Measurements from ENCODE around the gene STOM.
A peak's percentile ranks its signal among the peaks of the same experiment; 100 is the strongest.
"Not testable (repeated sequence)": the region's sequence is repeated elsewhere in the genome, so short reads cannot be mapped to it uniquely, and the experiment has no call there.

The STOM gene

DNA sequence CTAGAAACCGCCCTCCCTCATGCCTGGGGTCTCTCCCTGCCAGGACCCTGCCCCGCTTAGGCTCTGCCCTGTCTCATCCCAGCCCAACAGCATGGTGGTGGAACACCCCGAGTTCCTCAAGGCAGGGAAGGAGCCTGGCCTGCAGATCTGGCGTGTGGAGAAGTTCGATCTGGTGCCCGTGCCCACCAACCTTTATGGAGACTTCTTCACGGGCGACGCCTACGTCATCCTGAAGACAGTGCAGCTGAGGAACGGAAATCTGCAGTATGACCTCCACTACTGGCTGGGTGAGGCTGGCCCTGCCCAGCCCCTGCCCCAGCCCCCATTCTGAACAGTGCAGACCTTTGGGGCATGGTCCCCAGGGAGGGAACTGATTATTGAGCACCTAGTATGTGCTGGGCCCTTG, 68.2 kb downstream of the STOM start:
- H3K4me3 ChIP-seq (ENCODE audit: low read depth, low read length) = no peak overlapping the region

- H3K4me3 ChIP-seq (ENCODE audit: low read depth, low read length) = no peak overlapping the region
Observed at GRCh38 chr9:121300283-121301119, 69.5 kb downstream of the STOM start.

DNA sequence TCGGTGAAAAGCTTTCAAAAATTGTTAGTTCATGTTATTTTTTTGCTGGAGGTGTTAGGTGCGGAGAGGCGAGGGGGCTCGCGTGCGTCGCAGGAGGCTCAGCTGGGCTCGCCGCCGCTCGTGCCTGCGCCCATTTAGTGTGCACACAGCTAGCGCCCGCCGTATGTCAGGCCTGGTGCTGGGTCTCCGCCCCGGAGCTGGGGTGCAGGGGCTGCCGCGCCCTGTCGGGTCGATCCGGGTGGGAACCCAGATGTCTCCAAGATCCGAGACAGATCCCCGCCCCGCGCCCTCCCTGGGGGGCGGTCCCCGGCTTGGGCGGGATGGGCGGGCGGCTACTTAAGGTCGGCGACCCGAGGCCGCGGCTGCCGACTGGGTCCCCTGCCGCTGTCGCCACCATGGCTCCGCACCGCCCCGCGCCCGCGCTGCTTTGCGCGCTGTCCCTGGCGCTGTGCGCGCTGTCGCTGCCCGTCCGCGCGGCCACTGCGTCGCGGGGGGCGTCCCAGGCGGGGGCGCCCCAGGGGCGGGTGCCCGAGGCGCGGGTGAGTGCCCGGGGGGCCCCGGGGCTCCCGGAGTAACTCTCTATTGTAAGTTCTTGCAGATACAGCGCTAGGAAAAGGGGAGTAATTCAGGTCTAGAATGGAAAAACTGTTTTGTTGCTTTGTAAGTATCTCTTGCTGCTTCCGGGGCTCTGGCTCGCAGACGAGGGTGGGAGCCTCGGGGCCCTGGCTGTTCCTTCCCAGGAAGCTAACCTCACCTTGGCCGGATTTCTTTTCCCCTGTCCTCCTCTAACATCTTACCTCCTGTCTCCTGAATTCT, 70.4 kb downstream of the STOM start:
- peak overlapping the region; percentile 36 for H3K4me3 ChIP-seq (ENCODE audit: low read depth, low read length)

DNA sequence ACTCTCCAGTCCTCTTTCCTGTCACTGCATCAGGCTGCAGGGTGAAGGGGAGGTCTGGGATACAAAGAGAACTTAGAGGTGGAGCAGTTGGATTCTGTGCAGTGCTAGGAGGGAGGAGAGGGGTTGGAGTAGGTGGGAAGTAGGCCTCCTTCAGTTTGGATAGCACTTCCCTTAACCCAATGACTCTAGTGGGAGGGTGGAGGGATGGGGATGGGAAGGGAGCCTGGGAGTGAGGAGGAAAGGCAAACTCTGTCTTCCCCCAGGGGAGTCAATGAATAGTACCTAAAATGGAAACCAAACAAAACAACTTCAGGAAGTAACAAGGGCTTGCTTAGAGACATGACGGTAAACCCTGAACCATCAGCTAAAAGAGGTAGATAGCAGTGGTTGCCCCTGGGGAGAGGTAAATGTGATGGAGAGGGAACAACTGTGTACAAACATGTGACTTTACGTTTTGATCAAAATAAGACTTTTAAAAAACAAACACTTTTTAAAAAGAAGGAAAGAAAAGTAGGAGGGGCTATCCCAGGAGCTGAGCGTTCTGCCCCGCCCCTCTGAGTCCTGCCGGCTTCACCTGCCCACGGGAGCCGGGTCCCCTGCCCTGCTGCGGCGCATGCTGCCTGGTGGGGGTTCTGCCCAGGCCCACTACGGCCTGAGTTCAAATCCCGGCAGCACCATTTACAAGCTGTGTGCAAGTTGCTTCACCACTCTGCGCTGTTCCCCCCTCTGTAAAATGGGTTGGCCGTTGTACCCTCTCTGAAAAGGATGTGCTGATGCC, 71.2 kb downstream of the STOM start:
- peak overlapping the region; percentile 36 for H3K4me3 ChIP-seq (ENCODE audit: low read depth, low read length)

DNA sequence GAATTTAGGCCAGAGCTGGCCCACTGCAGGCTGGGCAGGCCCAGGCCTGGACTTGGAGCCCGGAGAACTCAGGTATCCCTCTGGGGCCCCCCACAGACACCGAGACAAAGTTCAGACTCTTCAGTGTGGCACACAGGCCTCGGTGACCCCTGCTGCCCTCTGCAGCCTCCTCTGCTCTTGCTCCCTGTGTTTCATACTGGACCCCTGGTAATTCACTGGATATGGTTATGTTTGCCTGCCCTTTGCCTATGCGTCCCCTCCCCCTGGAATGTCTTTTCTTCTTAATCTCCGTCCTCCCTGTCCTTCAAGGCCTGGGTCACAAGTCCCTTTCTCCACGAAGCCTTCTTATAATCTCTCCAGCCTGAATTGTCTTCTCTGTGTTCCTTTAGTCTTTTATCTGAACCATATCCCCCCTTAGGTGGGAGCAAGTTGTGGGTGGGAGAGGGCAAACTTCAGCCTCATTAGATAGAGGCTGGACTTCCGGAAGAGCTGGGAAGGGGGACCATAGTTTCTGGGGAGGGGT, 72.0 kb downstream of the STOM start:
- no peak overlapping the region for H3K4me3 ChIP-seq (ENCODE audit: low read depth, low read length)

GRCh38 chr9:121297389-121297788, 72.7 kb downstream of the STOM start:
- no peak overlapping the region for H3K4me3 ChIP-seq (ENCODE audit: low read depth, low read length)

DNA sequence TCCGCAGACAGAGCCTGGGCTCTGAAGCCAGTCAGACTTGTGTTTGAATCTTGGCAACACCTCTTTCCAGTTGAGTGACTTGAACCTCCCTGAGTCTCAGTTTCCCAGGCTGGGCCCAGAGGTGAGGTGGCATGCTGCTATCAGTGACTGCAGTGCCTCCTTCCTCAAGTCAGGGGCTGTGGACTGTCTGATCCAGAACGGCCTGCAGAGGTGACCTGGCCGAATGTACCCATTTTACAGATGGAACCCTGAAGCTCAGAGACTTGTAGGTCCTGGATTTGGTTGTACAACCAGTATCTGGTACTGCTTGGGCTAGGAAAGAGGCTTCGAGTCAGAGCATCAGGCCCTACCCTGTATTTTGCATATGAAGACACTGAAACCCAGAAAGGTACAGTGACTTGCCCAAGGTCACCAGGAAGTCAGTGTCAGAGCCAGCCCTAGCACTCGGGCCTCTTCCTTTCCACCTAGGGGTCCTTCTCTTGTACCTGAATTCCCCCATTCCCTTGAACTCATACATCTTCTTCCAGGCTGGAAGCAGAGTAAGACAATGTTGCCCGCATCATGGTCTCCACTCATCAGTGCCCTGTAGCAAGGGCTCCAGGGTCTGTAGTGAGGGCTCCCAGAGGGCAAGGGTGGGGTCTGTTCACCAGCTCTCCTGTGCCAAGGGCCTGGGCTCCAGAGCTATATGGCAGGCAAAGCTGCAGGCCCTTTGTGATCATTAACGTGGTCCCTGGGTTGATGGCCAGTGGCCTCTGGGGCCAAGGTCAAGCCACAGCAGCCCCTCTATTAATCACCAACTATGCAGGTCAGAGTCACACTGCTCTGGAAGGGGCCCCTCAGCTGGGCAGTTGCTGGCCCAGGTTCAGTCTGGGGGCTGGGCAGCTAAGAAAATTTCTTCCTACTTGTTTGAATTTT, 73.6 kb downstream of the STOM start:
- no peak overlapping the region for H3K4me3 ChIP-seq (ENCODE audit: low read depth, low read length)

- no peak overlapping the region for H3K4me3 ChIP-seq (ENCODE audit: low read depth, low read length)
Observed at GRCh38 chr9:121295662-121296191, 74.3 kb downstream of the STOM start.

DNA sequence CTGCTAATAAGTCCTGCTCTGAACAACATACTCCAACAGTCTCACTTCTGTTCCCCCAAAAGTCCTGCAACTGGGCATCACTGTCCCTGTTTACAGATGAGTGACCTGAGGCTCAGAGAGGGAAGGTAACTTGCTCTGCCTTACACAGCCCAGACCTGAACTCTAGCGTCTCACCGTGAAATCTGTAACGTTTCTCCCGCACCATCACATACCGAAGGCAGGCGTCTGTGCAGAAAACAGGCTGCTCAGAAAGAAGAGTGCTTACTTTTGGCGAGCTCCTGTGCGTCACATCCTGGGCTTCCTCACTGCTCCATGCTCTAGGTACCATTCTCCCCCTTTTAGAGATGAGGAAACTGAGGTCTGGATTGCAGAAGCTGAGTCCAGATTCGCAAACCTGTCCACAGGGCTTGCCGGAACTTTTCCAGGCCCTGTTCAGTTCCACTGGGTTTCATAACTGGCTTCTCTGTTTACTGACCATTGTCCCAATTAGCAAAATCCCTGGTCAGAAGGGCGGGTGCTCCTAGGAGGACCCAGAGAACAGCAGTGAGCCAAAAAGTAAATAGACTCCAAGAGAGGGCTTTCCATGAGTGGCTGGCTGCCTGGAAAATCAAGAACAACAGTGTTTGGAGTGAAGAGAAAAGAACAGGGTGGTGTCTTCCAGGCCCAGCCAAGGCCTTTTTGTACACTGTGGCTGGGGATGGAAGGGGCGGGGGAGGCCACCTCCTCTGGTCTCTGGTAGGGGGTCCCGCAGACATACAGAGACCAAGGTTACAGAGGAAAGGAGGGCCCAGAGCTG, 75.0 kb downstream of the STOM start:
- no peak overlapping the region for H3K4me3 ChIP-seq (ENCODE audit: low read depth, low read length)

DNA sequence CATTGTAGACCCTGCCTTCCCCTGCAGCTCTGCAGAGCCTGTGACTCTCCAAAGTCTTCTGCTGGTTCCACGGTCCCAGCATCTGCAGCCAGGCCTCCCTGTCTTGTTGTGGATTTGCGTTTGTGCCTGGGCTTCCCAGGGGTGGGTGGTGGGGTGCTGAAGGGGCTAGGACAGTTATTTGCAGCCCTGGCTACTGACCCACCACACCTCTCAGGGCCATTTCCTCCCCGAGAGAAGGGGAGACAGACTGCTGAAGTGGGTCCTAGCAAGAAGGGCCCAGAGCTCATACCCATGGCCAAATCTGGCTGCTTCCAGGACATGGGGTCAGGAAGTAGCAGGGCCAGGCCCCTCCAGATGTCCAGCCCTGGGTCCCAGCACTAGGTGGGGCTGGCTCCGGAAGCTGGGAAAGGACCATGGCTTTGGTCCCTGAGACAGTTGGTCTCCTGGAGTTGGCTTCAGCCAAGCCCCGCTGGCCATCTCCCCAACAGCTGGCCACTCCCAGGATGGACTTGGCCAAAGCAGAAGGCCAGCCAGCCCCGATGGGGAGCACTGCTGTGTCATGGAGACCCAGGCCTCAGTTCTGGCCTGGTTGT, 75.8 kb downstream of the STOM start:
- no peak overlapping the region for H3K4me3 ChIP-seq (ENCODE audit: low read depth, low read length)

- no peak overlapping the region for H3K4me3 ChIP-seq (ENCODE audit: low read depth, low read length)
Observed at GRCh38 chr9:121292801-121293241, 77.2 kb downstream of the STOM start.

DNA sequence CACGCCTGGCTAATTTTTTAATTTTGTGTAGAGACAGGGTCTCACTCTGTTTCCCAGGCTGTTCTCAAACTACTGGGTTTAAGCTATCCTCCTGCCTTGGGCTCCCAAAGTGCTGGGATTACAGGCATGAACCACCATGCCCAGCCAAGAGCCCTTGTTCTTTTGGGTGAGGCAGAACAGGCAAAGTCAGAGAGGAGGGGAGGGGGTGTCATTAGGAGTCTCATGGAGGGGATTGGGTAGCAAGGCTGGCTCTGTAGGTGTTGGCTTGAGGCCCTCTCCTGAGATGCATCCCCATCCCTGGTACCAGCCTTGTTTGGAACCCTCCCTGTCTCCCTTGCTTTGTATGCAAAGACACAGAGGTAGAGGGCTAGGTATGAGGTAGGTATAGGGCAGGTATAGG, 78.0 kb downstream of the STOM start:
- H3K4me3 ChIP-seq (ENCODE audit: low read depth, low read length) = no peak overlapping the region

GRCh38 chr9:121291536-121291935, 78.5 kb downstream of the STOM start:
- H3K4me3 ChIP-seq (ENCODE audit: low read depth, low read length) = not testable (repeated sequence)

GRCh38 chr9:121289772-121290370, 80.2 kb downstream of the STOM start:
- no peak overlapping the region for H3K4me3 ChIP-seq (ENCODE audit: low read depth, low read length)

DNA sequence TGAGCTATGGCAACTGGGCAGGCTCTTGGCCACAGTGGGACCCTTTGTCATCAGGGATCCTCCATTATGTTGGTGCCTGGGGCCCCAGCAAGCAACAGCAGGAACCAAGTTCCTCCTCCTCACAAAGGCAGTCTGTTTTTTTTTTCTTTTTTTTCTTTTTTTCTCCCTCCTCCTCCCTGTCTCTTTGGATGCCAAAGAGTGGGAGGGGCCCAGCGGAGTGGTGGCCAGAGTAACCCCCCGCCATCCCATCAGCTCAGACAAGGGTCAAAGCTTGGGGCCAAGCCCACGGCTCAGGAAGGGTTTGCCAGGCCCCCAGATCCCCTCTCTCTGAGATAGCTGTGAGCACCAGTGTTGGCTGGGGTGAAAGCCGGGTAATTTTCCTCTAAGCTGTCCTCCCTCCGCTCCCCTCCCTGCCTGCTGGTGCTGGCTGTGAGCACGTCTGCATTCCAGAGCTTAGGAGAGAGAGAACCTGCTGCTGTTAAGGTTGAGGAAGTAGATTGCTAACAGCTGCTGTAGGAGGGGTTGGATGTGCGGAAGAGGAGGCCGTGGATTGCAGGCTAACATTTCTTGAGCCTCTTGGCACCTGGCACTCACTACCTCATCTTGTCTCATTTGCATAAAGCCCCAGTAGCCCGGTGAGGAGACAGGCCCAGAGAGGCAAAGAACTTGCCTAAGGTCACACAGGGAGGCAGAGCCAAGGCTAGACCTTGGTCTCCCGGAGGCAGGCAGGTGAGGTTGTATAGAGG, 80.9 kb downstream of the STOM start:
- no peak overlapping the region for H3K4me3 ChIP-seq (ENCODE audit: low read depth, low read length)

All from iPS-11a (cell line).